Ishikawa (cell line): Measurements from ENCODE around the gene UNC5C.

Experiments used
- CEBPB ChIP-seq: IDR thresholded peaks from 2 replicates; pipeline ENCODE4 v1.6.1; 2012
- EGR1 ChIP-seq: IDR thresholded peaks from 2 replicates; pipeline ENCODE4 v1.6.1; 2012
- RAD21 ChIP-seq: IDR thresholded peaks from 2 replicates; pipeline ENCODE4 v1.6.1; 2012; ENCODE audit warnings: low read depth
- TAF1 ChIP-seq: IDR thresholded peaks from 2 replicates; pipeline ENCODE4 v1.6.1; 2012; ENCODE audit warnings: low read depth, mild to moderate bottlenecking
- YY1 ChIP-seq: IDR thresholded peaks from 2 replicates; pipeline ENCODE4 v1.6.1; 2012; ENCODE audit warnings: low read depth
- TF ChIP-seq, protein P1 (sequence below): IDR thresholded peaks from 2 replicates; pipeline ENCODE4 v1.6.1; 2012
- TF ChIP-seq, protein P2 (sequence below): IDR thresholded peaks from 2 replicates; pipeline ENCODE4 v1.6.1; 2012; ENCODE audit warnings: low read depth, mild to moderate bottlenecking

DNA sequence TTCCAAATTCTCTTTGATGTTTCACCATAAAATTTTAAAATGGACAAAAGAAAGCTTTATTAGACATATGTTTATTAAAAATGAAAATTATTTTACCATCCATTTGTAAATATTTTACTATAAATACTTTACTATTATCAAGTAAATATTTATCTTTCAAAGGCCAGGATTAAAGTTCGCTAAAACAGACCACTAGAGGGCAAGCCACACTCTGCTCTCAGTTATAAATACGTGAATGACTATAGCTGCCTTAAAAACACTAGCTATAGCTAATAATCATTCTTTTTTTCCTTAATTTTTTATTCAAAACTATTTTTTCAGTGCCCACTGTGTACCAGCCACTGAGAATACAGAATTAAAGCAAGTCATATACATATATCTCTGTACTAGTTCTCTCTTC lies 38.6 kb downstream of the UNC5C start:
- TF ChIP-seq CEBPB (no peak), TAF1 (no peak), RAD21 (peak; percentile 76), YY1 (no peak), EGR1 (no peak)
- TF ChIP-seq, protein P1, sequence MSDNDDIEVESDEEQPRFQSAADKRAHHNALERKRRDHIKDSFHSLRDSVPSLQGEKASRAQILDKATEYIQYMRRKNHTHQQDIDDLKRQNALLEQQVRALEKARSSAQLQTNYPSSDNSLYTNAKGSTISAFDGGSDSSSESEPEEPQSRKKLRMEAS, result no peak
- TF ChIP-seq, protein P2, sequence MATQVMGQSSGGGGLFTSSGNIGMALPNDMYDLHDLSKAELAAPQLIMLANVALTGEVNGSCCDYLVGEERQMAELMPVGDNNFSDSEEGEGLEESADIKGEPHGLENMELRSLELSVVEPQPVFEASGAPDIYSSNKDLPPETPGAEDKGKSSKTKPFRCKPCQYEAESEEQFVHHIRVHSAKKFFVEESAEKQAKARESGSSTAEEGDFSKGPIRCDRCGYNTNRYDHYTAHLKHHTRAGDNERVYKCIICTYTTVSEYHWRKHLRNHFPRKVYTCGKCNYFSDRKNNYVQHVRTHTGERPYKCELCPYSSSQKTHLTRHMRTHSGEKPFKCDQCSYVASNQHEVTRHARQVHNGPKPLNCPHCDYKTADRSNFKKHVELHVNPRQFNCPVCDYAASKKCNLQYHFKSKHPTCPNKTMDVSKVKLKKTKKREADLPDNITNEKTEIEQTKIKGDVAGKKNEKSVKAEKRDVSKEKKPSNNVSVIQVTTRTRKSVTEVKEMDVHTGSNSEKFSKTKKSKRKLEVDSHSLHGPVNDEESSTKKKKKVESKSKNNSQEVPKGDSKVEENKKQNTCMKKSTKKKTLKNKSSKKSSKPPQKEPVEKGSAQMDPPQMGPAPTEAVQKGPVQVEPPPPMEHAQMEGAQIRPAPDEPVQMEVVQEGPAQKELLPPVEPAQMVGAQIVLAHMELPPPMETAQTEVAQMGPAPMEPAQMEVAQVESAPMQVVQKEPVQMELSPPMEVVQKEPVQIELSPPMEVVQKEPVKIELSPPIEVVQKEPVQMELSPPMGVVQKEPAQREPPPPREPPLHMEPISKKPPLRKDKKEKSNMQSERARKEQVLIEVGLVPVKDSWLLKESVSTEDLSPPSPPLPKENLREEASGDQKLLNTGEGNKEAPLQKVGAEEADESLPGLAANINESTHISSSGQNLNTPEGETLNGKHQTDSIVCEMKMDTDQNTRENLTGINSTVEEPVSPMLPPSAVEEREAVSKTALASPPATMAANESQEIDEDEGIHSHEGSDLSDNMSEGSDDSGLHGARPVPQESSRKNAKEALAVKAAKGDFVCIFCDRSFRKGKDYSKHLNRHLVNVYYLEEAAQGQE, result no peak
